ENCODE results near the gene WDR12. TPM values are rescaled to one million over a fixed set of nuclear protein-coding genes. Genes with fewer than 3 reads are reported as not detected.

Gene WDR12
- total and polyA plus RNA-seq, 9 of the 15 experiments (the other 6 are each of a cell fraction or from before 2014, with no cell fraction given): 109 to 554 (median 174) TPM

GRCh38 chr2:202847693-202848524 lies 63.6 kb downstream of the WDR12 start:
- FAIRE-seq (no peak), ATAC-seq (no peak), DNase-seq (ENCODE audit: extremely low read depth in 1 of 4, low spot score in 3 of 4) (no peak)
- ChIA-PET POLR2A (interaction anchor here (0.6 to 1.0 kb wide), 2 partner anchors 27 to 986 kb away, joined by 3 read pairs; no protein-coding TSS in a partner anchor), CTCF (ENCODE audit: low intra/inter-chr PET ratio) (no interaction called here)
- Histone ChIP-seq H3K9me3 (replicated peaks; ENCODE audit: control insufficient read depth, insufficient read depth, low read depth, low read length) (0 out of 2 replicates have a peak, but pooled peaks cover 2% of the 10 kb centered on the region), H3K9ac (ENCODE audit: insufficient read depth in 1 of 2, low read depth in 2 of 2, low read length in 2 of 2) (no peak overlapping the region), H2AFZ (ENCODE audit: low read depth, low read length) (peak overlapping the region; percentile 79; the same call in 1 of the 2 replicates), H3K27me3 (ENCODE audit: control insufficient read depth in 2 of 2, insufficient read depth in 2 of 2, low read length in 2 of 2) (no peaks in the 10 kb centered on the region), H4K20me1 (replicated peaks; ENCODE audit: control insufficient read depth, insufficient read depth, low read length) (no peaks in the 10 kb centered on the region), H3K36me3 (ENCODE audit: control insufficient read depth, insufficient read depth, low read length) (no peaks in the 10 kb centered on the region), H3K4me2 (ENCODE audit: insufficient read depth, low read length) (no peak overlapping the region), H3K9me1 (ENCODE audit: control insufficient read depth, insufficient read depth, low read length) (no peaks in the 10 kb centered on the region), H3K4me1 (replicated peaks in 1 of 2; ENCODE audit: control insufficient read depth in 2 of 2, insufficient read depth in 2 of 2, low read length in 2 of 2) (no peaks in the 10 kb centered on the region; a peak in 1 of 5 replicates), H3K79me2 (ENCODE audit: control insufficient read depth, insufficient read depth, low read length) (no peaks in the 10 kb centered on the region), H3K27ac (ENCODE audit: extremely low read depth, low read depth, low read length) (no peak overlapping the region), H3K4me3 (no peak overlapping the region)
- no TSS peak for BruUV-seq (replicated peaks)
- intact Hi-C loops (cut with micrococcal nuclease): no loop called here
- in situ Hi-C loops (cut with MboI): no loop called here
- 74% methylated on average over 7 of the region's 9 CpGs for WGBS (ENCODE audit: insufficient coverage, low coverage, missing lambda C conversion rate)
- TF ChIP-seq RBM25 (IDR thresholded peaks at IDR 0.05; ENCODE audit: low read depth, low read length, severe bottlenecking) (peak; percentile 36), RAD21 (CRISPR knock-in tag; conservative IDR thresholded peaks at IDR 0.05 in 1 of 2, IDR thresholded peaks at IDR 0.05 in 1 of 2) (no peak), ZNF146 (CRISPR knock-in tag; IDR thresholded peaks at IDR 0.05; ENCODE audit: unreplicated experiment) (peak; percentile 68), ZNF644 (tag; IDR thresholded peaks at IDR 0.05; ENCODE audit: low read depth) (no peak), NFE2 (IDR thresholded peaks at IDR 0.05; ENCODE audit: low read depth) (no peak), BCOR (IDR thresholded peaks at IDR 0.05) (peak; percentile 48; the same call in 1 of the 2 replicates)

All from K562 (cell line).